22Rv1 (cell line): ENCODE measurements around the gene RAB27B.
"Not testable (repeated sequence)": the region's sequence is repeated elsewhere in the genome, so short reads cannot be mapped to it uniquely, and the experiment has no call there.

Source experiments
- H3K27ac ChIP-seq: fragments of 450-650 bp; 2 replicates; pipeline ENCODE4 v1.5.1; 2017
- CTCF ChIP-seq: fragments of 450-650 bp; IDR thresholded peaks from 2 replicates; pipeline ENCODE4 v1.5.1; 2017; ENCODE audit warnings: mild to moderate bottlenecking
- ZFX ChIP-seq: fragments of 450-650 bp; IDR thresholded peaks from 2 replicates; pipeline ENCODE4 v1.6.1; 2017; ENCODE audit warnings: antibody characterized with exemption, borderline replicate concordance

The RAB27B gene

DNA sequence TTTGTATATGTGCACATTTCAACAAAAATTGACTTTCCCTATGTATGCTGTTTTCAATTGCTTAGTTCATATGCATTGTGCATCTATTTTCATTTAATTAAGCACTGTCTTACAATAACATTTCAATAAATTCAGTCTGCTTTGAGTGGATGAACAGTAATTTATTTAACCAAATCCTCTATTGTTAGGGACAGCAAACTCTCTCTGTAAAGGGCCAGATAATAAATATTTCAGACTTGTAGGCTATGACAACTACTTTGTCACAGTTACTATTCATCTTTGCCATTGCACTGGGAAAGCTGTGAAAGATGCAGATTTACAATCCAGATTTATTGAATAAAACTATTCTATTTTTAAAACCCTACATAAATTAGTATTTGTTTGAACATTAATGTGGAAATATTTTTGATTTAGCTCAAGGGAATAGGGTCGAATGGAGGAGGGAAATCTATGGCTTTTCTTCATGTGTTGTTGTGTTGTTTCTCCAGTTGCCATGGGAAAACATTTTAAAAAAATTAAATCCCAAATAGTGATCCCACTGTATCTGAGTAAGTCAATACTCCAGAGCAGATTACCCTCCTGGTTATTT, 14.2 kb upstream of the RAB27B start:
- no peak overlapping the region for H3K27ac ChIP-seq
- TF ChIP-seq CTCF (no peak), ZFX (no peak)

GRCh38 chr18:54815086-54815485, 13.2 kb upstream of the RAB27B start:
- TF ChIP-seq CTCF (no peak), ZFX (no peak)
- H3K27ac ChIP-seq = no peak overlapping the region

DNA sequence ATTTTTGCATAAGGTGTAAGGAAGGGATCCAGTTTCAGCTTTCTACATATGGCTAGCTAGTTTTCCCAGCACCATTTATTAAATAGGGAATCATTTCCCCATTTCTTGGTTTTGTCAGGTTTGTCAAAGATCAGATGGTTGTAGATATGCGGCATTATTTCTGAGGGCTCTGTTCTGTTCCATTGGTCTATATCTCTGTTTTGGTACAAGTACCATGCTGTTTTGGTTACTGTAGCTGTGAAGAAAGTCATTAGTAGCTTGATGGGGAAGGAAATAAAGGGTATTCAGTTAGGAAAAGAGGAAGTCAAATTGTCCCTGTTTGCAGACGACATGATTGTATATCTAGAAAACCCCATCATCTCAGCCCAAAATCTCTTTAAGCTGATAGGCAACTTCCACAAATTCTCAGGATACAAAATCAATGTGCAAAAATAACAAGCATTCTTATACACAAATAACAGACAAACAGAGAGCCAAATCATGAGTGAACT, 7.4 kb upstream of the RAB27B start:
- H3K27ac ChIP-seq = not testable (repeated sequence)

GRCh38 chr18:54822872-54823845, 5.1 kb upstream of the RAB27B start:
- H3K27ac ChIP-seq = no peak overlapping the region
- no peak for TF ChIP-seq ZFX
- no peak for TF ChIP-seq CTCF

DNA sequence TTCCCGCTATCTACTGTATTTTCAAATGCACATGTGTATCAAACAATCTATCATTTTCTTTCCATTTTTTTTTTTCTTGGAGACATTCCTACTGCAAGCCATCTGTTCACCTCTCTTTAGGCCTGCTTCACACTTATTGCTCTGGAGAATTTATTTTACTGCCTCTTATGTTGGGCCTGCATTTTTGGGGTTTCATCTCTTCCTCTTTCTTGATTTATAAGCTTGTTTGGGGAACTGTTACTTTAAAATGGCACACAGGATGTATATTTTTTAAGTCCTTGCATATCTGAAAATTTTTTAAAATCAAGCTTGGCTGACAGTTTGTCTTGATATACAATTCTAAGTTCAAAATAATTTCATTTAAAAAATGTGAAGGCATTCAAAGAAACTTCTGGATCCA, 3.5 kb upstream of the RAB27B start:
- TF ChIP-seq ZFX (no peak), CTCF (no peak)
- no peak overlapping the region for H3K27ac ChIP-seq

DNA sequence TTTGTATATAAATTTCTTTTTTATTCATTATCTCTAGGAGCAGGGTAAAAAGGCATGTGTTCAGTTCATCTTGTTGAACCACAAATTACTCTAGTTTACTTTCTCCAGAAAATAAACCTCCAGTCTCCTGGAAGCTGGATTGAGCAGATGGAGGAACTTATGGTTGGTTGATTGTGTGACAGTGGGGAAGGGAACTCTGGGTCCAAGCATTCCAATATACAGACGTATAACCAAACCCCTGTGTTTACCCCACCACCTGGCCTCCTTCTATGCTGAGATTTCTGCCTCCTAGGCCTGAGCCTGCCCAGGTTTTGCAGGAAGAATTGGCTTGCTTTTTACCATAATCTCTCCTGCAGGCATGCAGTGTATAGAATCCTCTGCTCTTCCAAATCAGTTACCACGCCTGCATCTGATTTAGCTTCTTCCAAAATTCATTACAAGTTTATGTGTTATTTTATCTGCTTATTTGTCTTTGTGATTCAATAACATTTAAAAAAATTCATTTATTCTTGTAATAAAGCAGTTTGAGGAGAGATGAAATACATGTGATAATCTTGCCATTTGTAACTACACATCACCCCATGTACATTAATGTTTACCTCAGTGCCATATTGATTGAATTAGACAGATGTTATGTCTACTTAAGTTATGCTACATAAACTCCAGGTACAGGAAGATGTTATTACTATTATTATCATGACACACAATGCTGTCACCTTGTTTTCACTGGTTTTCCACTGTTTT, 2.5 kb upstream of the RAB27B start:
- H3K27ac ChIP-seq = no peak overlapping the region
- TF ChIP-seq ZFX (no peak), CTCF (no peak)

GRCh38 chr18:54828986-54829385, 709 bp downstream of the RAB27B start:
- no peak for TF ChIP-seq ZFX
- no peak for TF ChIP-seq CTCF
- peak overlapping the region; percentile 96 for H3K27ac ChIP-seq
